Mesendoderm (in vitro differentiated cells): ENCODE measurements around the gene SLC29A1.

ENCODE experiments used
- DNase-seq: peaks from one replicate; pipeline ENCODE4 v3.0.0; 2013
- H2AK5ac ChIP-seq: 2 replicates; pipeline ENCODE4 v1.6.1; 2013; ENCODE audit warnings: low read length, inconsistent platforms
- H2BK120ac ChIP-seq: 2 replicates; pipeline ENCODE4 v1.6.1; 2013; ENCODE audit warnings: low read depth, mild to moderate bottlenecking, low read length, moderate library complexity, mixed read lengths
- H2BK15ac ChIP-seq: replicated peaks from 2 replicates; pipeline ENCODE4 v1.6.1; 2013; ENCODE audit warnings: low read depth, mild to moderate bottlenecking, moderate library complexity
- H2BK5ac ChIP-seq: 2 replicates; pipeline ENCODE4 v1.6.1; 2013; ENCODE audit warnings: low read length, inconsistent platforms
- H3K18ac ChIP-seq: 2 replicates; pipeline ENCODE4 v1.6.1; 2013; ENCODE audit warnings: mild to moderate bottlenecking, low read length, mixed read lengths
- H3K23ac ChIP-seq: one replicate; pipeline ENCODE4 v1.6.1; 2013; ENCODE audit warnings: low read length
- H3K27ac ChIP-seq: 2 replicates; pipeline ENCODE4 v1.5.1; 2013; ENCODE audit warnings: low read depth, mild to moderate bottlenecking, inconsistent platforms, low read length, moderate library complexity
- H3K27me3 ChIP-seq: 2 replicates; pipeline ENCODE4 v1.6.1; 2013; ENCODE audit warnings: low read length, control low read depth, mild to moderate bottlenecking, inconsistent platforms; ENCODE audit not compliant: insufficient read depth, poor library complexity
- H3K36me3 ChIP-seq: 2 replicates; pipeline ENCODE4 v1.6.1; 2013; ENCODE audit warnings: low read length, inconsistent platforms; ENCODE audit not compliant: control insufficient read depth, insufficient read depth
- H3K4ac ChIP-seq: one replicate; pipeline ENCODE4 v1.6.1; 2013; ENCODE audit warnings: low read depth, mild to moderate bottlenecking, low read length, moderate library complexity
- H3K4me1 ChIP-seq: 2 replicates; pipeline ENCODE4 v1.6.1; 2013; ENCODE audit warnings: low read depth, low read length, inconsistent platforms; ENCODE audit not compliant: control insufficient read depth
- H3K4me2 ChIP-seq: 2 replicates; pipeline ENCODE4 v1.6.1; 2013; ENCODE audit warnings: low read length
- H3K4me3 ChIP-seq: 2 replicates; pipeline ENCODE4 v1.5.1; 2013; ENCODE audit warnings: mild to moderate bottlenecking, low read length
- H3K56ac ChIP-seq: one replicate; pipeline ENCODE4 v1.6.1; 2013; ENCODE audit warnings: low read length
- H3K79me1 ChIP-seq: 2 replicates; pipeline ENCODE4 v1.6.1; 2013; ENCODE audit warnings: low read length, inconsistent platforms
- H3K79me2 ChIP-seq: 2 replicates; pipeline ENCODE4 v1.6.1; 2013; ENCODE audit warnings: mild to moderate bottlenecking, low read length; ENCODE audit not compliant: control insufficient read depth, insufficient read depth
- H3K9ac ChIP-seq: 2 replicates; pipeline ENCODE4 v1.6.1; 2013; ENCODE audit warnings: low read length, inconsistent platforms
- H4K5ac ChIP-seq: one replicate; pipeline ENCODE4 v1.6.1; 2013; ENCODE audit warnings: low read length
- H4K8ac ChIP-seq: one replicate; pipeline ENCODE4 v1.6.1; 2013; ENCODE audit warnings: low read depth, mild to moderate bottlenecking, control low read depth, low read length, moderate library complexity
- WGBS: extraction: QIAGEN DNeasy Blood & Tissue Kit; methylation state at CpG from one replicate; pipeline ENCODE4 v1.1.7; 2013; ENCODE audit warnings: low lambda C conversion rate, missing lambda C conversion rate; ENCODE audit not compliant: insufficient coverage; ENCODE audit errors: extremely low coverage; 5-methylcytosine and 5-hydroxymethylcytosine counted together

SLC29A1 gene

DNA sequence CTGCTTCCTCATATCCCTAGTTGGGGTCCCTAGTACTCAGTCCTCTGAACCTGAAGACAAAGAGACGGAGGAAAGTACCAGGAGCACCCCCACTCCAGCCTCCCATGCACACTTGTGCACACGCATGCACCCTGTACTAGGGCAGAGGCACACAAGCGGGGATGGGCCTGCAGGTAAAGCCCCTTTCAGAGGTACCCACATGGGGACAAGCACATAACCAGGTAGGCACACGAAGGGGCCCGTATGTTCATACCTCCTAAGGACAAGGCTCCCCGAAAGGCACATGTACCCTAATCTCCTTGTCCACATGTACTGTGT lies 48.0 kb downstream of the SLC29A1 start:
- Histone ChIP-seq H2BK120ac (no peak overlapping the region), H2BK5ac (no peak overlapping the region), H3K4me3 (no peak overlapping the region), H3K9ac (no peak overlapping the region), H3K56ac (no peak overlapping the region), H3K79me1 (no peaks in the 10 kb centered on the region), H3K4me2 (no peak overlapping the region), H3K18ac (no peak overlapping the region), H2BK15ac (no peak overlapping the region), H3K27me3 (no peaks in the 10 kb centered on the region), H3K79me2 (no peaks in the 10 kb centered on the region), H4K8ac (no peak overlapping the region), H3K23ac (no peak overlapping the region), H3K4me1 (no peaks in the 10 kb centered on the region), H3K27ac (no peak overlapping the region), H3K4ac (no peak overlapping the region), H4K5ac (no peak overlapping the region), H2AK5ac (no peak overlapping the region), H3K36me3 (no peaks in the 10 kb centered on the region)
- no CpG with 5 or more reads among the region's 6 CpGs for WGBS
- no peak for DNase-seq

DNA sequence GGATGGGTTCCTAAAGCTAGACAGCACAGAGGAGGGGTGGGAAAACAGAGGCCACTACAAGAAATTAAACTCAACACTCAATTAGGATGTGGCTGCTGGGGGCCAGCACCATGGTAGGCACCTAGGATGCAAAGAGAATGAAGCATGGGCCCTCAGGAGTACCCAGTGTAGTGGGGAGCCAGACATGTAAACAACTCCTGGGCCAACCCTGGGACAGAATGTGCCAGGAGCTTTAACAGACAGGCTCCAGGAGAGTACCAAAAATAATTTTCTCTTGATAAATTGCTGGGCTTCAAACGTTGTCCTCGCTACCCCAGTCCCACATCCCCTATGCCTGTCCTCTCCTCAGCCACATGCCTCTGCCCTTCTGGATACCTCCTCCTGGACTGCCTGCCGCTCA lies 48.5 kb downstream of the SLC29A1 start:
- Histone ChIP-seq H3K4me1 (no peaks in the 10 kb centered on the region), H3K23ac (no peak overlapping the region), H3K36me3 (no peaks in the 10 kb centered on the region), H2BK120ac (no peak overlapping the region), H3K4ac (no peak overlapping the region), H4K5ac (no peak overlapping the region), H4K8ac (no peak overlapping the region), H3K79me2 (no peaks in the 10 kb centered on the region), H2BK5ac (no peak overlapping the region), H3K56ac (no peak overlapping the region), H3K27ac (no peak overlapping the region), H3K18ac (no peak overlapping the region), H3K27me3 (no peaks in the 10 kb centered on the region), H2BK15ac (no peak overlapping the region), H3K4me2 (no peak overlapping the region), H3K9ac (no peak overlapping the region), H3K4me3 (no peak overlapping the region), H3K79me1 (no peaks in the 10 kb centered on the region), H2AK5ac (no peak overlapping the region)
- whole genome bisulfite sequencing, result no CpG with 5 or more reads among the region's 3 CpGs
- no peak for DNase-seq

DNA sequence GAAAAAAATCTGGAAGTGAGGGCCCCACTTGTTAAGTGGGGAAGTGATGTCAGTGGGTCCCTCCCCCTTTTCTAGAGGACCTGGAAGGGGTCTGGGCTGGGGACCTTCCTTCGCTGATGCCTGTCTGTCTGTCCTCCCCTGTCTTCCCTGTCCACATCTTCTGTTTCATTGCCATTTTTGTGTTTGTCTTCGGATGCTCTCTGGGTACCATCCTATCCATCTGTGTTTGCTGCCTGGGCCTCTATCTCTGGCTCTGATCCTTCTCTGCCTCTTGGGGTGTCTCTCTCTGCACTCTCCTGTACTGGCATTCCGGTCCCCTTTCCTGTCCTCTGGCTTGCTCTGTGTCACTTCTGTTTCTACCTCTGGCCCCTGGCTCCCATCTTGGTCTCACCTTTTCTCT lies 49.1 kb downstream of the SLC29A1 start:
- no peak overlapping the region for H2BK15ac ChIP-seq
- H3K4me3 ChIP-seq, result no peak overlapping the region
- H4K5ac ChIP-seq, result no peak overlapping the region
- no peak overlapping the region for H2BK120ac ChIP-seq
- H3K56ac ChIP-seq, result no peak overlapping the region
- no peak for DNase-seq
- no peak overlapping the region for H3K4me2 ChIP-seq
- H4K8ac ChIP-seq, result no peak overlapping the region
- H3K4me1 ChIP-seq, result no peaks in the 10 kb centered on the region
- H3K27me3 ChIP-seq, result no peaks in the 10 kb centered on the region
- H3K4ac ChIP-seq, result no peak overlapping the region
- H2BK5ac ChIP-seq, result no peak overlapping the region
- H3K79me1 ChIP-seq, result no peaks in the 10 kb centered on the region
- H3K23ac ChIP-seq, result no peak overlapping the region
- H3K36me3 ChIP-seq, result no peaks in the 10 kb centered on the region
- no peaks in the 10 kb centered on the region for H3K79me2 ChIP-seq
- H3K9ac ChIP-seq, result no peak overlapping the region
- H3K27ac ChIP-seq, result no peak overlapping the region
- H3K18ac ChIP-seq, result no peak overlapping the region
- H2AK5ac ChIP-seq, result no peak overlapping the region
- no CpG with 5 or more reads among the region's 3 CpGs for WGBS

DNA sequence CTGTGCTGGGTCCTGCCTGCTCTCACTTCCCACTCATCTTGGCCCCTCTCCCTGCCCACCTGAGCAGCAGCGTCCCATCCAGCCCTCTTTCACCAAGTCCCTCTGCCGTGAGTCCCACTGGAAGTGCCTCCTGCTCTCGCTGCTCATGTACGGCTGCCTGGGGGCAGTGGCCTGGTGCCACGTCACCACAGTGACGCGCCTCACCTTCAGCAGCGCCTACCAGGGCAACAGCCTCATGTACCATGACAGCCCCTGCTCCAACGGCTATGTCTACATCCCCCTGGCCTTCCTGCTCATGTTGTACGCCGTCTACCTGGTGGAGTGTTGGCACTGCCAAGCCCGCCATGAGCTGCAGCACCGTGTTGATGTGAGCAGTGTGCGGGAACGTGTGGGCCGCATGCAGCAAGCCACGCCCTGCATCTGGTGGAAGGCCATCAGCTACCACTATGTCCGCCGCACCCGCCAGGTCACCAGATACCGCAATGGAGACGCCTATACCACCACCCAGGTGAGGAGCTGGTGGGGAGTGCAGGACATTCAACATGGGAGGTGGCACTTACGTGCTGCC lies 49.7 kb downstream of the SLC29A1 start:
- Histone ChIP-seq H2BK120ac (no peak overlapping the region), H2AK5ac (no peak overlapping the region), H3K23ac (no peak overlapping the region), H3K4me2 (no peak overlapping the region), H3K4me3 (no peak overlapping the region), H3K36me3 (no peaks in the 10 kb centered on the region), H3K79me2 (no peaks in the 10 kb centered on the region), H4K5ac (no peak overlapping the region), H3K4me1 (no peaks in the 10 kb centered on the region), H3K18ac (no peak overlapping the region), H3K56ac (no peak overlapping the region), H3K4ac (no peak overlapping the region), H2BK5ac (no peak overlapping the region), H3K27me3 (no peaks in the 10 kb centered on the region), H3K9ac (no peak overlapping the region), H3K27ac (no peak overlapping the region), H3K79me1 (no peaks in the 10 kb centered on the region), H4K8ac (no peak overlapping the region), H2BK15ac (no peak overlapping the region)
- no CpG with 5 or more reads among the region's 23 CpGs for WGBS
- no peak for DNase-seq

DNA sequence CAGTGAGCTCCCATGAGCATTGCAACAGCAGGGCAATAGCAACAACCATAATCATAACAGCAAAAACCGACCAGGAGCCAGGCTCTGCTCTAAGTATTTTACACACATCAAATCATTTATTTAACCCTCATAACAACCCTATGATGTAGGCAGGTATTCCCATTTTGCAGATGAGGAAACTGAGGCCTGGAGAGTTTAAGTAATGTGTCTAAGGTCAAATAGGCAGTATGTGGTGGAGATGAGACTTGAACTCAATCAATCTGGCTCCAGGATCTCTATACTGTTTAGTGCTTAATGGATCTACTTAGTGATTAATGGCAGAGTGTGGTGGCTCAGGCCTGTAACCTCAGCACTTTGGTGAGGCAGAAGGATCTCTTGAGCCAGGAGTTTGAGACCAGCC lies 50.2 kb downstream of the SLC29A1 start:
- Histone ChIP-seq H3K4ac (no peak overlapping the region), H3K79me2 (no peaks in the 10 kb centered on the region), H3K36me3 (no peaks in the 10 kb centered on the region), H2BK120ac (no peak overlapping the region), H3K27ac (no peak overlapping the region), H3K4me1 (no peaks in the 10 kb centered on the region), H2BK5ac (no peak overlapping the region), H4K8ac (no peak overlapping the region), H3K27me3 (no peaks in the 10 kb centered on the region), H3K4me3 (no peak overlapping the region), H3K18ac (no peak overlapping the region), H3K23ac (no peak overlapping the region), H3K56ac (no peak overlapping the region), H4K5ac (no peak overlapping the region), H2BK15ac (no peak overlapping the region), H3K9ac (no peak overlapping the region), H3K4me2 (no peak overlapping the region), H2AK5ac (no peak overlapping the region), H3K79me1 (no peaks in the 10 kb centered on the region)
- DNase-seq, result no peak
- no CpG with 5 or more reads among the region's 1 CpG for WGBS

DNA sequence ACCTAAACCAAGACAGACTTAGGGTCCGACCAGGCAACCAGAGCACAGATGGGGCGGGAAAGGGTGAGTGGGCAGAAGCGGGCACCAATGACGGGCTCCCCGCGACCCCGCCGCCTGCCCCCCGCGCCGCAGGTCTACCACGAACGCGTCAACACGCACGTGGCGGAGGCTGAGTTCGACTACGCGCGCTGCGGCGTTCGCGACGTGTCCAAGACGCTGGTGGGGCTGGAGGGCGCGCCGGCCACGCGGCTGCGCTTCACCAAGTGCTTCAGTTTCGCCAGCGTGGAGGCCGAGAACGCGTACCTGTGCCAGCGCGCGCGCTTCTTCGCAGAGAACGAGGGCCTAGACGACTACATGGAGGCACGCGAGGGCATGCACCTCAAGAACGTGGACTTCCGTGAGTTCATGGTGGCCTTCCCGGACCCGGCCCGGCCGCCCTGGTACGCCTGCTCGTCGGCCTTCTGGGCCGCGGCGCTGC lies 51.9 kb downstream of the SLC29A1 start:
- Histone ChIP-seq H2AK5ac (no peak overlapping the region), H3K27me3 (no peaks in the 10 kb centered on the region), H3K27ac (no peak overlapping the region), H2BK5ac (no peak overlapping the region), H2BK120ac (no peak overlapping the region), H3K56ac (no peak overlapping the region), H3K4me2 (no peak overlapping the region), H3K18ac (no peak overlapping the region), H2BK15ac (no peak overlapping the region), H3K23ac (no peak overlapping the region), H3K4me3 (no peak overlapping the region), H3K36me3 (no peaks in the 10 kb centered on the region), H3K9ac (no peak overlapping the region), H3K79me1 (no peaks in the 10 kb centered on the region), H3K4ac (no peak overlapping the region), H3K4me1 (no peaks in the 10 kb centered on the region), H4K8ac (no peak overlapping the region), H3K79me2 (no peaks in the 10 kb centered on the region), H4K5ac (no peak overlapping the region)
- WGBS, result no CpG with 5 or more reads among the region's 59 CpGs
- DNase-seq, result no peak
